ENCODE measurements around the gene MADCAM1. TPM values are rescaled to one million over a fixed set of nuclear protein-coding genes. Genes with fewer than 3 reads are reported as not detected.

Gene MADCAM1
- total and polyA plus RNA-seq, 8 donors, result 0.52 to 11.7 (median 6.7) TPM; not detected in 1

- intact Hi-C loops (cut with DNase I), result no loop called here
- H3K9me3 ChIP-seq, result no peaks in the 10 kb centered on the region
- H3K36me3 ChIP-seq, result peaks cover 0 to 25% of the 10 kb centered on the region in 2 donors
- H3K27ac ChIP-seq, result peak overlapping the region; percentile 78
- H3K4me3 ChIP-seq, result peak overlapping the region; percentile 90 to 97
- DNase-seq, result peak in 2 of 4 donors; percentile 73 to 74
- ATAC-seq, result peak; percentile 34
- TF ChIP-seq, protein P1, sequence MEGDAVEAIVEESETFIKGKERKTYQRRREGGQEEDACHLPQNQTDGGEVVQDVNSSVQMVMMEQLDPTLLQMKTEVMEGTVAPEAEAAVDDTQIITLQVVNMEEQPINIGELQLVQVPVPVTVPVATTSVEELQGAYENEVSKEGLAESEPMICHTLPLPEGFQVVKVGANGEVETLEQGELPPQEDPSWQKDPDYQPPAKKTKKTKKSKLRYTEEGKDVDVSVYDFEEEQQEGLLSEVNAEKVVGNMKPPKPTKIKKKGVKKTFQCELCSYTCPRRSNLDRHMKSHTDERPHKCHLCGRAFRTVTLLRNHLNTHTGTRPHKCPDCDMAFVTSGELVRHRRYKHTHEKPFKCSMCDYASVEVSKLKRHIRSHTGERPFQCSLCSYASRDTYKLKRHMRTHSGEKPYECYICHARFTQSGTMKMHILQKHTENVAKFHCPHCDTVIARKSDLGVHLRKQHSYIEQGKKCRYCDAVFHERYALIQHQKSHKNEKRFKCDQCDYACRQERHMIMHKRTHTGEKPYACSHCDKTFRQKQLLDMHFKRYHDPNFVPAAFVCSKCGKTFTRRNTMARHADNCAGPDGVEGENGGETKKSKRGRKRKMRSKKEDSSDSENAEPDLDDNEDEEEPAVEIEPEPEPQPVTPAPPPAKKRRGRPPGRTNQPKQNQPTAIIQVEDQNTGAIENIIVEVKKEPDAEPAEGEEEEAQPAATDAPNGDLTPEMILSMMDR (IDR thresholded peaks at IDR 0.05), result peak; percentile 23 to 26
- H3K27me3 ChIP-seq, result no peaks in the 10 kb centered on the region
- H3K4me1 ChIP-seq, result peaks cover 15 to 34% of the 10 kb centered on the region in 2 donors
Observed at GRCh38 chr19:532561-533363, 36.5 kb downstream of the MADCAM1 start.

GRCh38 chr19:533364-534058 is 37.2 kb downstream of the MADCAM1 start:
- Histone ChIP-seq H3K4me1 (peaks cover 15 to 34% of the 10 kb centered on the region in 2 donors), H3K27me3 (no peaks in the 10 kb centered on the region), H3K9me3 (no peaks in the 10 kb centered on the region), H3K4me3 (peak overlapping the region; percentile 90 to 97), H3K36me3 (peaks cover 0 to 33% of the 10 kb centered on the region in 2 donors), H3K27ac (peak overlapping the region; percentile 78)
- intact Hi-C loops (cut with DNase I), result no loop called here
- DNase-seq (no peak), ATAC-seq (no peak)
- TF ChIP-seq, protein P1 (IDR thresholded peaks at IDR 0.05), result no peak

- no peaks in the 10 kb centered on the region for H3K27me3 ChIP-seq
- H3K27ac ChIP-seq, result peak overlapping the region; percentile 78
- no peaks in the 10 kb centered on the region for H3K9me3 ChIP-seq
- ATAC-seq (no peak), DNase-seq (no peak)
- no peak overlapping the region for H3K4me3 ChIP-seq
- TF ChIP-seq, protein P1 (IDR thresholded peaks at IDR 0.05), result no peak
- peaks cover 0 to 39% of the 10 kb centered on the region in 2 donors for H3K36me3 ChIP-seq
- H3K4me1 ChIP-seq, result peaks cover 15 to 34% of the 10 kb centered on the region in 2 donors
- intact Hi-C loops (cut with DNase I), result no loop called here
Observed at GRCh38 chr19:534088-534487, 37.8 kb downstream of the MADCAM1 start.

DNA sequence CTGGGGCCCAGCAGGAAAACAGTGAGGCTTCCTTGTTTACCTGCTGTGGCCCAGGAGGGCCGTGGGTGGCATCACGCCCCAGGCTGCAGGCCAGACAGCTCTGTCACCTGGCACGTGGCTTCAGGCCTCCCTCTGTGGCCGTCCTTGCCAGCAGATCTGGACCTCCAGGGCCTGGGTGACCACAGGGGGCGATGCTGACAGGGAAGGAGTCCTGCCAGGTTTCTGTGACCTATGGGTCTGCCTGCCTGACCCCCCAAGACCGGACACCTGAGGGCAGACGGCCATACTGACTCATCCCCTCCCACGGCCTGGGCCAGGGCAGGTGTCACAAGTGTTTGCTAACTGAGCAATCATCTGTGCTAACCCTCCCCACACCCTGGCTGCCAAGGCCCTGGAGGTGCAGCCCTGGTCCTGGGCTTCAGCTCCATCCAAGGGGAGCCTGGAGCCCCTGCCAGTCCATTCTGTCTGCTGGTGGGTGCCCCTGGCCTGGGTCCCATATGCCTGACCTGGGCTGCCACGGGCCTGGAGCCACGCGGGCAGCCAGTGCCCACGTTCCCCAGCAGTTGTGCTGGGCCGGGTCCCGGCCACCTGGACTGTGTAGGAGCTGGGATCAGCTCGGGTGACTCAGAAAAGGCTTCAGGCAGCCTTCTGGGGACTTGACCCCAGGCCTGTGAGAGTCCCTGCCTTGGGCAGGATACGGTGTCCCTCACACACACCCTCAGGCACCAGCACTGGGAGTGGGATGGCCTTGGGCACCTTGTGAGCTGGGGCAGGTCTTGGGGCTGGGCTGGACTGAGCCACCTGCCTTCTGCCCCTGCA is 38.9 kb downstream of the MADCAM1 start:
- ATAC-seq (peak; percentile 11), DNase-seq (no peak)
- H3K27me3 ChIP-seq, result no peaks in the 10 kb centered on the region
- H3K27ac ChIP-seq, result peak overlapping the region in 1 of 2 donors; percentile 33
- no peaks in the 10 kb centered on the region for H3K9me3 ChIP-seq
- intact Hi-C loops (cut with DNase I), result no loop called here
- H3K36me3 ChIP-seq, result peaks cover 0 to 45% of the 10 kb centered on the region in 2 donors
- H3K4me1 ChIP-seq, result peaks cover 15 to 32% of the 10 kb centered on the region in 2 donors
- TF ChIP-seq, protein P1 (IDR thresholded peaks at IDR 0.05), result no peak
- H3K4me3 ChIP-seq, result no peak overlapping the region
